Left ventricle myocardium superior (tissue), 1 donor: ENCODE results near the gene MAST1. TPM values are rescaled to one million over a fixed set of nuclear protein-coding genes. Genes with fewer than 3 reads are reported as not detected.
"Not testable (repeated sequence)": the region's sequence is repeated elsewhere in the genome, so short reads cannot be mapped to it uniquely, and the experiment has no call there.

Source experiments
- ATAC-seq: fragments of 200-7000 bp; cut with Tn5 transposase; one replicate; pipeline ENCODE4 v1.9.1; 2020; ENCODE audit warnings: mild to moderate bottlenecking, moderate library complexity
- DNase-seq: peaks from one replicate; pipeline ENCODE4 v3.0.0-alpha.2; 2020
- intact Hi-C: fragments of 100-400 bp; cut with micrococcal nuclease; formaldehyde crosslinking; loops from one replicate; pipeline ENCODE4 v1.11.0; 2022
- total RNA-seq: library from RNA; stranded (reverse); fragmentation: NEBNext Ultra II Directional; extraction: Animal tissue kit (Norgen Biotek cat#: 25700); gene quantifications from one replicate; pipeline ENCODE4 v1.2.1, GENCODE V29; 2021
- donor health status: DM: no; HTN: yes; CAD: no; lungs with severe emphysema.

MAST1 gene
- total RNA-seq, 1 donor from 2014 or later, result 0.12 TPM

DNA sequence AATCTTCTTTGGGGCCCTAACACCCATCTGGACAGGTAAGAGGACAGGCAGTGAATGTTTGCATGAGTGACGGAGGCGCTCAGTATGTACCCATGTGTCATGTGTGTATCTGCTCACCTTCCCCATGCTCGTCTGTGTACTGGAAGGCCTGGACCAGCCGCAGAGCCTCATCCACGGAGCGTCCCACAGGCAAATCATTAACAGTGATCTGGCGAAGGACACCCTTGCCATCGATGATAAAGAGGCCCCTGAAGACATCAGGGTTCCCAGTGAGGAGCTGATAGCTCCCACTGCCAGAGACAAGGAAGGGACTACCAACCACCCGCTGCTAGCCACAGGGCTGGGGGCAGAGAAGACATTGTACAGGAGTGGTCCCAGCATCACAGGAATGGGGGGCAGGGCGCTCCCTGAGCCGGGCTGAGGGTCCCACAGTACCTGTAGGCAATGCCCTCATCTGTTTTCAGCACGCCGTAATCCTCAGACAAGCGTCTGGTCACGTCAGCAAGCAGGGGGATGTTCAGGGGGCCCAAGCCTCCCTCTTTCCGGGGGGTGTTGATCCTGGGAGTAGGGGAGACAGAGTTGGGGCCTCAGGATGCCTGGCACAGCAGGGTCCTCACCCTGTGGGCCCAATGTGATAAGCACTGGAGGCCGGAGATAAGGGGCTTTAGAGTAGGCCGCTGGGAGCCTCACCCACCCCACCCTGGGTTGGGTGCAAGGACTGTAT lies 38.4 kb upstream of the MAST1 start:
- ATAC-seq (no peak), DNase-seq (no peak)
- intact Hi-C loops, result no loop called here

DNA sequence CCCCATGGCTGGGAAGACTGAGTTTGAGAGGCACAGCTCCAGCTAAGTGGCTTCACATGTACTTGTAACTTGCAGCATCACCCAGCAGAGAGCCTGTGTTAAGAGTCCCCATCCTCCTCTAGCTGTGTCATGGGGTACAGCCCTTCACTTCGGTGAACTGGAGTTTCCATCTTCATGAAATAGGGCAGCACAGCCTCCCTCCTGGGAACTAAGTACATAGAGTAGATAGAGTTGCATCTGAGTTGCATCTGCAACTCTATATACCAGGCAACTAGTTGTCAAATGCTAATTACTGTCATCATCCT lies 37.9 kb upstream of the MAST1 start:
- no peak for DNase-seq
- intact Hi-C loops, result no loop called here
- ATAC-seq, result no peak

DNA sequence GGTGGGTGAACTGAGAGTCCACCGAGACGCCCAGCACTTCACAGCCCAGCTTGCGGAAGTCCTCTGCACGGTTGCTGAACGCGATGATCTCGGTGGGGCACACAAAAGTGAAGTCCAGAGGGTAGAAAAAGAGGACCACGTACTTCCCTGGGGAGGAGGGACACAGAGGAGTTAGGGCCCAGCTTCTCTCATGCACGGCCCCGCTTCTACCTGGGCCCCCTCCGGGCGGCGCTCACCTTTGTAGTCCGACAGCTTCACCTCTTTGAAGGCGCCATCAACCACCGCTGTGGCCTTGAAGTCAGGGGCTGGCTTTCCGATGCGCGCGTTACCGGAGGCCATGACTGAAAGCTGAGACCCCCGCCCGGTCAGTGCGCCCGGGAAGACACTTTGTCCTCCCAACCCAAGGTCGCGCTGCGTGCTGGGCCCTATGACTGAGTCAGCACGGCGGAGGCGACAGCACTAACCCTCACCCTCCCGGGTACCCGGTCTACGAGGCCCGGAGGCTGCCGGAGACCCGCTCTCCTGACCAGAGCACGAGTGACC lies 37.3 kb upstream of the MAST1 start:
- ATAC-seq, result peak; percentile 35
- intact Hi-C loops, result no loop called here
- DNase-seq, result no peak

GRCh38 chr19:12801466-12802266 lies 36.6 kb upstream of the MAST1 start, which contains the start of the genes PRDX2 and THSD8:
TSS of gene PRDX2 (minus strand) at chr19:12801800. CDS start at chr19:12801261, 539 bp downstream.
TSS of gene THSD8 (plus strand) at chr19:12802069. CDS start at chr19:12802072, 3 bp downstream.
- peak; percentile 90 for DNase-seq
- peak; percentile 89 for ATAC-seq
- intact Hi-C loops, result no loop called here

GRCh38 chr19:12802267-12803106 lies 35.8 kb upstream of the MAST1 start:
- ATAC-seq (peak; percentile 7), DNase-seq (no peak)
- intact Hi-C loops, result no loop called here

DNA sequence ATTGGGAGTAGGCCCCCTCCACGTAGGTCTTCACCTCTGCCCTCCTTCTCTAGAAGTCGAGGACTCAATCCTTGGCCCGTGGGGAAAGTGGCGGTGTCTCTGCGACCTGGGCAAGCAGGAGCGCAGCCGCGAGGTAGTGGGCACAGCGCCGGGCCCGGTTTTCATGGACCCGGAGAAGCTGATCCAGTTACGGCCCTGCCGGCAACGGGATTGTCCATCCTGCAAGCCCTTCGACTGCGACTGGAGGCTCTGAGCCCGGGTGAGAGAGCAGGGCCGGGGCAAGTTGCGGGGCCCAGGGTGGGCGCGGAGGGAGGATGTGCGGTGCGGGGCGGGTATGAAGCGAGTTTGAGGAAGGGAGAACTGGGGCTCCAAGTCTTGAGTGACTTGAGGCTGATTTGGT lies 34.3 kb upstream of the MAST1 start:
- intact Hi-C loops, result no loop called here
- ATAC-seq (no peak), DNase-seq (no peak)

GRCh38 chr19:12806242-12807081 lies 31.9 kb upstream of the MAST1 start, which contains the start of gene RNASEH2A:
TSS of gene RNASEH2A (plus strand) at chr19:12806584. CDS start at chr19:12806674, 90 bp downstream.
- peak; percentile 86 for ATAC-seq
- intact Hi-C loops, result loop anchor here (5.0 kb wide), 1 partner anchor 39 kb away; no protein-coding TSS in a partner anchor

GRCh38 chr19:12815088-12815487 lies 23.2 kb upstream of the MAST1 start:
- DNase-seq, result no peak
- intact Hi-C loops, result no loop called here
- no peak for ATAC-seq

More at GRCh38 chr19:12806242-12807081, 31.9 kb upstream of the MAST1 start, which contains the start of gene RNASEH2A:
- peak; percentile 96 for DNase-seq

DNA sequence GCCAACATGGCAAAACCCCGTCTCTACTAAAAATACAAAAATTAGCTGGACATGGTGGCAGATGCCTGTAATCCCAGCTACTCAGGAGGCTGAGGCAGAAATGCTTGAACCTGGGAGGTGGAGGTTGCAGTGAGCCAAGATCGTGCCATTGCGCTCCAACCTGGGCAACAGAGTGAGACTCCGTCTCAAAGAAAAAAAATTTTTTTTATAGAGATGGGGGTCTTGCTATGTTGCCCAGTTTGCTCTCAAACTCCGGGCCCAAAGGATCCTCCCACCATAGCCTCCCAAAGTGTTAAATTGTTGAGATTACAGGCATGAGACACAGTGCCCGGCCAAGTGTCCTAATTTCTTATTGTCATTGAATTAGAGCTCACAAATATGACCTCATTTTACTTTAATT lies 21.1 kb upstream of the MAST1 start:
- DNase-seq, intact Hi-C loops, ATAC-seq: not testable (repeated sequence)

DNA sequence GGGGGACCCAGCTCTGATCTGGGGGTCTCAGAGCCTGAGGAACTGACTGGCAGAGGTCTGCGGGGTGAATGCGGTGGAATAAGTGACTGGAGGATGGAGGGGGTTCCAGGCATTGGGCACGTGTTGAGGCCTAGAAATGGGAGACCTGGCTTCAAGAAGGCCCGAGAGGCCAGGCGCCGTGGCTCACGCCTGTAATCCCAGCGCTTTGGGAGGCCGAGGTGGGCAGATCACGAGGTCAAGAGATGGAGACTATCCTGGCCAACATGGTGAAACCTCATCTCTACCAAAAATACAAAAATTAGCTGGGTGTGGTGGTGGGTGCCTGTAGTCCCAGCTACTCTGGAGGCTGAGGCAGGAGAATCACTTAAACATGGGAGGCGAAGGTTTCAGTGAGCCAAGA lies 20.5 kb upstream of the MAST1 start:
- DNase-seq, intact Hi-C loops, ATAC-seq: not testable (repeated sequence)

- ATAC-seq (no peak), DNase-seq (no peak)
- intact Hi-C loops, result no loop called here
Measured at GRCh38 chr19:12821761-12822160, 16.6 kb upstream of the MAST1 start.

- intact Hi-C loops, result no loop called here
- no peak for DNase-seq
- ATAC-seq, result no peak
Measured at GRCh38 chr19:12825254-12826131, 12.8 kb upstream of the MAST1 start.

GRCh38 chr19:12828494-12828893 lies 9.8 kb upstream of the MAST1 start:
- intact Hi-C loops, result no loop called here
- ATAC-seq, result no peak
- DNase-seq, result no peak

DNA sequence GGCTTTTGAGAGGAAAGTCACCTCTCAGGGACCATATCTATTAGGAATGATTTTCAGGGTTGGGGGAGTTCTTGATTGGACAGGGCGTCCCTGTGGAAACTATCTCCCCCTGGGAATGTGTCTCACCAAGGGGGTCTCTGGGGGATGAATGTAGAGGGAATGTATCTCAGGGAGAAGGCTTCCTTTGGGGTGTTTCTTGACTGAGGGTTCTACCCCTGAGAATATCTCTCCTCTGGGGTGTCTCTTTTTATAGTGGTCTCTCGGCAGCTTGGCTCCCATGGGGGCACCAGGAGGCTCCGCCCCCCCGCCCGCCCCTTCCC lies 4.9 kb upstream of the MAST1 start:
- intact Hi-C loops, result no loop called here
- no peak for DNase-seq

GRCh38 chr19:12833738-12834565 lies 4.4 kb upstream of the MAST1 start:
- peak; percentile 35 for DNase-seq
- ATAC-seq, result peak; percentile 43

More for the DNA sequence above, 4.9 kb upstream of the MAST1 start:
- ATAC-seq, result no peak

GRCh38 chr19:12834566-12834943 lies 3.8 kb upstream of the MAST1 start, which contains the start of gene RTBDN:
TSS of gene RTBDN (minus strand) at chr19:12834579. CDS start at chr19:12829979, 4,600 bp downstream.
- no peak for DNase-seq
- intact Hi-C loops, result no loop called here

More at GRCh38 chr19:12833738-12834565, 4.4 kb upstream of the MAST1 start:
- intact Hi-C loops, result no loop called here

More at GRCh38 chr19:12834566-12834943, 3.8 kb upstream of the MAST1 start, which contains the start of gene RTBDN:
- ATAC-seq, result no peak
